AG09319 (cell line): Measurements from ENCODE around the gene ATL2.
"Not testable (repeated sequence)": the region's sequence is repeated elsewhere in the genome, so short reads cannot be mapped to it uniquely, and the experiment has no call there.

Source experiments
- DNase-seq: peaks from one replicate; pipeline ENCODE4 v3.0.0-alpha.2; 2010; ENCODE audit warnings: low read depth; ENCODE audit errors: extremely low read depth
- CTCF ChIP-seq: IDR thresholded peaks from 2 replicates; pipeline ENCODE4 v1.5.1; 2011; ENCODE audit warnings: low read depth, mild to moderate bottlenecking, inconsistent platforms, low read length, moderate library complexity

The ATL2 gene

GRCh38 chr2:38323623-38324022, 53.5 kb downstream of the ATL2 start:
- no peak for TF ChIP-seq CTCF

GRCh38 chr2:38322224-38322914, 54.7 kb downstream of the ATL2 start:
- no peak for DNase-seq
- no peak for TF ChIP-seq CTCF

More at GRCh38 chr2:38323623-38324022, 53.5 kb downstream of the ATL2 start:
- DNase-seq = no peak

GRCh38 chr2:38319240-38319639, 57.8 kb downstream of the ATL2 start:
- DNase-seq = not testable (repeated sequence)

- no peak for DNase-seq
- TF ChIP-seq CTCF = no peak
Observed at GRCh38 chr2:38317725-38318124, 59.3 kb downstream of the ATL2 start.

- peak; percentile 71 for TF ChIP-seq CTCF
- no peak for DNase-seq
Observed at GRCh38 chr2:38315707-38316333, 61.3 kb downstream of the ATL2 start.

GRCh38 chr2:38308821-38309220, 68.3 kb downstream of the ATL2 start:
- no peak for DNase-seq
- no peak for TF ChIP-seq CTCF

GRCh38 chr2:38301969-38302702, 74.9 kb downstream of the ATL2 start:
- no peak for TF ChIP-seq CTCF
- DNase-seq = no peak
